HG02610 (cell line): ENCODE measurements around the gene CEND1.
A peak's percentile ranks its signal among the peaks of the same experiment; 100 is the strongest.

Source experiments
- ATAC-seq: cut with Tn5 transposase; IDR thresholded peaks from one replicate; pipeline ENCODE4 v1.9.1; 2021; ENCODE audit warnings: mild to moderate bottlenecking, moderate library complexity; ENCODE audit not compliant: unreplicated experiment

CEND1 gene

DNA sequence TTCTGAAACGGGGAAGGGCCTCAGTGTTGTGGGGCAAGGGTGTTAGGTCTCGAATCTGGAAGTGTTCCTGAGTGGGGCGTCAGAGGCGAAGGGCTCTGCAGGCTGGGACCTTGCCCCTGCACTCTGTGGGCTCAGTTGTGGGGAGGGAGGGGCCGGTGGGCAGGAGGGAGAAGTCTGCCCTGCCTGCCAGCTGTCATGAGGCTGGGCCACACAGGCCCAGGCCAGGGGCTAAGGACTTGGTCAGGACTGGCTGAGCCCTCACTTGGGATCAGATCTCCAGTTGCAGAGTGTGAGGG lies 38.0 kb upstream of the CEND1 start, which contains the start of gene CRACR2B:
CRACR2B (plus strand) TSS at position 23 of the 296 bp plus-strand sequence. CDS start 689 bp downstream, outside the sequence.
- ATAC-seq: no peak

DNA sequence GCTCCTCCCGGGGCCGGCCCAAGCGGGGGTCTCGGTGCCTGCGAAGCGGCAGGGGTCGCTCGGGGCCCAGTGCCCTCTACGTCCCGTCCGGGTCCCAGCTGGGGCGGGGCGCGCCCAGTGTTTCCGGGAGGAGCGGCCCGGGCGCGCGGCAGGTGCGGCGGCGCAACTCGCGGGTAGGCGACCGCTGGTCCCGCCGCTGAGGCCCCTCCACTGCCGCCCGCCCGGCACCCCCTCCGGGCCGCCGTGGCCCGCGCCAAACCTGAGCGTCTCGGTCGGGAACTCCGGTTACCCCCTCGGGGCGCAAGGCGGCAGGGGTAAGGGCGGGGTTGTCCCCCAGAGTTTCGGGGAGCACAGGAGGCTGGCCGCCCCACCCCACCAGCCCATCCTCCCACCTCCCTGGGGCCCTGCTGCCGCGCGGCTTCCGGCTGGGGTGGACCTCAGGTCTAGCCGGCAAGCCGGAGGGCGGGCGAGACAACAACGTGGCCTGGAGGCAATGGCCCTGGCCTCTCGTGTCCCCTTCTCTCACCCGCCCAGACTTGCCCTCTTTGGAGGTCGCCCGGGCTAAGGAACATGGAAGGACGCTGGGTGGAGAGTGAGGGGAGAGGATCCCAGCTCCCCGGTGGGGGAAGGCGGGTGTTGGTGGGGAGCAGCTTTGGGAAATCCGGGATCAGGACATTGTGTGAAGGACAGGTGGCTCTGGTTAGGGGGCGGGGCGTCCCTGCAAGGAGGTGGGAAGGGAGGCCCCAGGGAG lies 37.4 kb upstream of the CEND1 start:
- ATAC-seq: no peak

DNA sequence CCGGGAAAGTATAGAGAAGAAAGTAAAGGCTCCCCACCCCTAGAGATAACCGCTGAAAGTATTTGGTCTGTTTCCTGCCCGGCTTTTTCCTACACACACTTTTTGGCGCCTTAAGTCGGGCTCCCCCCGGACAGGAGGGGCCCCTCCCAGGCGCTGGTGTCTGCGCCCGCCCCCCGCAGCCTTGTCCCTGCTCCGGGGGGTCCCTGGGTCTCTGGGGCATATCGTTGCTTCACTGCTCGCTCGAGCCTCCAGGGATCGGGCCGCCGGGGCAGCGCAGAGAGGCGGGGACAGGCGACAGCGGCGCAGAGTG lies 36.9 kb upstream of the CEND1 start:
- ATAC-seq: no peak

DNA sequence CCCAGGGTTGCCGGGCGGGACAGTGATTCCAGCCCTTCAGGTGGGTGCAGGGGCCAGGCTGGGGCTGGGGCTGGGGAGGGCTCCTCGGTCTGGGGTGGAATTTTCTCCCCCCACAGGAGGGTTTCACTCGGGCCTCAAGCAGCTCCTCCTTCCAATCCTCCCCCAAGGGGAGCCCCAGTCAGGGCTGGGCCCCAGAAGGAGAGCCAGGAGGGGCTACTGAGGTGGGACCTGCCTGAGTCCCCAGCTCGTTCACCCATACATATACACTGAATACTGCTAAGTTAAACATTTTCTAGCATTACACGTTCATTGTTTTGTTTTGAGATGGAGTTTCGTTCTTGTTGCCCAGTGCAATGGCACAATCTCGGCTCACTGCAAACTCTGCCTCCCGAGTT lies 36.3 kb upstream of the CEND1 start:
- ATAC-seq: no peak

DNA sequence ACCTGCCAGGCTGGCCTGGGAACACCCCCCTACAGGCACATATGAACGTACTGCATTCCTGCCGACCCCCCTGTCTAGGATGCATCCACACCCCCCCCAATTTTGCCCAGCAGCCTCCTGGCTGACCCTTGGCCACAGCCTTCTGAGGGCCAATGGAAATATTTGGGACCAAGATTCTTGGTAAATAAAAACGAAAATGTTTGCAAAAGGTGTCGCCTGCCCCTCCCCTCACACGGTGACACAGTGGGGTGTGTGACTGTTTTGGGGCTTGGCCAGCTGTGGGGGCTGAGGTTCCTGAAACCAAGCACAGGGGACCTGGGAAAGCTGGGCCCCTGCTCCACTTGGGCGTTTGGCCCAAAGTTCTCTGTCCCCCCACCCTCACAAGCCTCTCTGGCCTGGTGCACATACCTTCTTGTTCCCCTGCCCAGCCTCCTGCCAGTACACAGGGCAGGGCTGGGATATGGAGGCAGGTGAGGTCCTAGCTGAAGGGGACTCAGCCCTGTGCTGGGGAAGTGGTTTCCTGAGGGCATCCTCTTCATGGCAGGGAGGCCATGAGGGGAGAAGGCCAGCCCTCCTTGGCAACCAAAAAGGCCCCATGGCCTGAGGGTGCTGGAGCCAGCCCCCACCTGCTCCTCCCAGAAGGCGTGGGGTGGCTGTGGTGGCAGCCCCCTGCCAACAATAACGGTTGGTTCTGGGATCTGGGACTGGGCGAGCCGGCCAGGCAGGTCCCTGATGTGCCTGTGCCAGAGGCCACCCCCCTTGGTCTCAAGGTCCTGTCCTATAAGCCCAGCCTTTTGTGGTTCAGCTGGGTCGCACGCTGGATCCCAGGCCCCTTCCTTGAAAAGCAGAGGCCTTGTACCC lies 35.7 kb upstream of the CEND1 start:
- ATAC-seq: no peak

DNA sequence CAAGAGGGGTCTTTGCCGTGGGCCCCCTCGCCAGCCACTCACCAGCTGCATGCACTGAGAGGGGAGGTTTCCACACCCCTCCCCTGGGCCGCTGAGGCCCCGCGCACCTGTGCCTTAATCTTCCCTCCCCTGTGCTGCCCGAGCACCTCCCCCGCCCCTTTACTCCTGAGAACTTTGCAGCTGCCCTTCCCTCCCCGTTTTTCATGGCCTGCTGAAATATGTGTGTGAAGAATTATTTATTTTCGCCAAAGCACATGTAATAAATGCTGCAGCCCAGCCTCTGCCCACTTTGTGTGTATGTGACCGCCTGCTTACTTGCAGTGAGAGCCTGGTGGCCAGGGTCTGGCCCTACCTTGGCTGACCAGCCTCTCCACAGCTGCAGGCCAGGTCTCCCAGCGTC lies 35.1 kb upstream of the CEND1 start:
- ATAC-seq: no peak

DNA sequence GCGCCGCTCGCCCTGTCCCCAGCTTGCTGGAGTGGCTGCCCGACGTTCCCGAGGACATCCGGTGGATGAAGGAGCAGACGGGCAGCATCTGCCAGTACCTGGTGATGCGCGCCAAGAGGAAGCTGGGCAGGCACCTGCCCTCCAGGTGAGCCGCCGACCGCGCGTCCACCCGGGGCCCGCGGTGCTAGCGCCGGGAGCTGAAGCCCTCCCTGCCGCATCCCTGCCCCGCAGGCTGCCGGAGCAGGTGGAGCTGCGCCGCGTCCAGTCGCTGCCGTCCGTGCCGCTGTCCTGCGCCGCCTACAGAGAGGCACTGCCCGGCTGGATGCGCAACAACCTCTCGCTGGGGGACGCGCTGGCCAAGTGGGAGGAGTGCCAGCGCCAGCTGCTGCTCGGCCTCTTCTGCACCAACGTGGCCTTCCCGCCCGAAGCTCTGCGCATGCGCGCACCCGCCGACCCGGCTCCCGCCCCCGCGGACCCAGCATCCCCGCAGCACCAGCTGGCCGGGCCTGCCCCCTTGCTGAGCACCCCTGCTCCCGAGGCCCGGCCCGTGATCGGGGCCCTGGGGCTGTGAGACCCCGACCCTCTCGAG lies 34.5 kb upstream of the CEND1 start:
- no peak for ATAC-seq

DNA sequence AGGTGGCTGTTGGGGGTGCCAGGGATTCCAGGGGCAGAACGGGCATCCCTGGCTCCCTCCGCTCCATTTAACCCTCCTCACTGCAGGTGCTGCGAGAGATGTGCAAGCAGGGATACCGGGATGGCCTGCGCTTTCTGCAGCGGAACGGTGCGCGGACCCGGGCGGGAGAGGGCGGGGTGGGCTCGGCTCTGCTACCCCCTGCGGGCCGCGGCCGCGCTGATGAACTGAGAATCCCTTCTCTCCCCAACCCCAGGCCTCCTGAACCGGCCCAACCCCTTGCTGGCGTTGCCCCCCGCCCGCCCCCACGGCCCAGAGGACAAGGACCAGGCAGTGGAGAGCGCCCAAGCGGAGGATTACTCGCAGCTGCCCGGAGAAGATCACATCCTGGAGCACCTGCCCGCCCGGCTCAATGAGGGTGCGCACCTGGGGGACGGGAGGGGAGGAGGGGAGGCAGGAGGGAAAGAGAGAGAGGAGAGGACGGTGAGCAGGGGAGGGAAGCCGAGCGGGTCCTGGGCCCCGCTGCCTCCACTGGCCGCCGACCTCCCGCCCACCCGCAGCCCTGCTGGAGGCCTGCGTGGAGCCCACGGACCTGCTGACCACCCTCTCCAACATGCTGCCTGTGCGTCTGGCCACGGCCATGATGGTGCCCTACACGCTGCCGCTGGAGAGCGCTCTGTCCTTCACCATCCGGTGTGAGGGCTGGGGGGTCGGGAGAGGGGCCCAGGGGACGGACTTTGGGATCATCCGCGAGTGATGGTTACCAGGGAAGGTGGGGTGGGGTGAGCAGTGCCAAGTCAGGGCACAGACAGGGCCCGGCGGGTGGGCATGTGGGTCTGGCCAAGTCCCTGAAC lies 33.8 kb upstream of the CEND1 start:
- no peak for ATAC-seq

DNA sequence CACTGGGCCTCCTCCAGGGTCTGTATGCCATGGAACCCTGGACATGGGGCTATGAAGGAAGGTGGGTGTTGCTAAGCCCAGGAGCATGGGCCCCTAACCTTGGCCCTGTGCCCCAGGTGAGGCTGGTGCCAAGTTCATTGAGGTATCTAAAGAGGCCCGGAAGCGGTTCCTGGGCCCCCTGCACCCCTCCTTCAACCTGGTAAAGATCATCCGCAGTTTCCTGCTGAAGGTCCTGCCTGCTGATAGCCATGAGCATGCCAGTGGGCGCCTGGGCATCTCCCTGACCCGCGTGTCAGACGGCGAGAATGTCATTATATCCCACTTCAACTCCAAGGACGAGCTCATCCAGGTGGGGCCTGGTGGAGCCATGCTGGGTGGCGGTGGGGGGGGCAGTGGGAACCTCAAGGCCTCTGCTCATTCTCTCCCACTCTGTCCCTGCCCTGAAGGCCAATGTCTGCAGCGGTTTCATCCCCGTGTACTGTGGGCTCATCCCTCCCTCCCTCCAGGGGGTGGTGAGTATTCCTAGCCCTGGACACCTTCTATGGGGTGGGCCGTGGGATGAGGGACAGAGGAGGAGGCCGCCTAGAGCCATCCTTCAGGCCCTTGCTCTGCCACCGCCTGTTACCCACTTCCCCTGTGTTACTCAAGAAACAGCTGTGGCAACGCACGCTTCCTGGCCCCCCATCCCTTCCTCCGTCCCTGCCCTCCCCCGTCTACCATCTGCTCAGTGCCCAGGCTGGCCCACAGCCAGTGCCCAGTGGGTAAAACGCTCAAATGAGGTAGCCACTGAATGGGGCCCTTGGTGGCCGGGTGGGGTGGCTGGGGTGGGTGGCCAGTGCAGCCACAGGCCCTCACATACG lies 31.9 kb upstream of the CEND1 start:
- no peak for ATAC-seq

DNA sequence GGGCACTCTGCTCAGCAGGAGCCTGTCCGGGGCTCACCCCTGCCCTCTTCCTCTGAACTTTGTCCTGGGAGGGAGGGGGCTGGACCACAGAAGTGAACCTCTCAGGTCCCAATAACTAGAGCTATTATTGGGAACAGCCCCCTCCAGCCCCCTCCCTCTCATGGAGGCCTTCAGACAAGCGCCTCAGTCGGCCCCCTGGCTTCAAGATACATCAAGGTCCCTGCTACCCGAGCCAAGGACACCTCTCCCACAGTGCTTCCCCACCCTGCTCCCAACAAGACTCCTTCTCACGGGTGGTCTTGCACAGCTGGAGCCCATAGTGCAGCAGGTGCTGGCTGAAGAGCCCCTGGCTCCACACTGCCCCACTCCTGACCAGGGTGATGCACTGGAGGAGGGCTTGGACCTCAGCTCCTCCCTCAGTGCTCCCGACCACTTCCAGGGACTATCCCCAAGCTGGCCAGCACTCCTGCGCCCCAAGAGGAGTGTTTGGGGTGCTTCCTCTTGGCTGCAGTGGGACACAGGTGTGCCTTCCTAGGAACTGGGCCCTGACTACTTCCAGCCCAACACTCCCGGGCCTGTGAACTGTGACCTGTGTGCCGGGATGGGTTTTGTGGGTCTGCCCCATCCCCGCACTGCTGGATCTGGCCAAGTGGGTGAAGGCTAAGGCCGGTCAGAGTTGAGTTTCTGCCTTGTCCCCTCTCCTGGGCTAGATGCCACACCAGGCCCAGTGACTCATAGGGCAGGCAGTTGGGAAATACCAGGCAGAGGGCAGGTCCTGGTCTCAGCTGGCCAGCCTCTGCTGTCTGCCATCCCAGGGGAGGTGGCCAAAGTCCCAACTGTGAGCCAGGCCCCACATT lies 31.0 kb upstream of the CEND1 start:
- no peak for ATAC-seq

DNA sequence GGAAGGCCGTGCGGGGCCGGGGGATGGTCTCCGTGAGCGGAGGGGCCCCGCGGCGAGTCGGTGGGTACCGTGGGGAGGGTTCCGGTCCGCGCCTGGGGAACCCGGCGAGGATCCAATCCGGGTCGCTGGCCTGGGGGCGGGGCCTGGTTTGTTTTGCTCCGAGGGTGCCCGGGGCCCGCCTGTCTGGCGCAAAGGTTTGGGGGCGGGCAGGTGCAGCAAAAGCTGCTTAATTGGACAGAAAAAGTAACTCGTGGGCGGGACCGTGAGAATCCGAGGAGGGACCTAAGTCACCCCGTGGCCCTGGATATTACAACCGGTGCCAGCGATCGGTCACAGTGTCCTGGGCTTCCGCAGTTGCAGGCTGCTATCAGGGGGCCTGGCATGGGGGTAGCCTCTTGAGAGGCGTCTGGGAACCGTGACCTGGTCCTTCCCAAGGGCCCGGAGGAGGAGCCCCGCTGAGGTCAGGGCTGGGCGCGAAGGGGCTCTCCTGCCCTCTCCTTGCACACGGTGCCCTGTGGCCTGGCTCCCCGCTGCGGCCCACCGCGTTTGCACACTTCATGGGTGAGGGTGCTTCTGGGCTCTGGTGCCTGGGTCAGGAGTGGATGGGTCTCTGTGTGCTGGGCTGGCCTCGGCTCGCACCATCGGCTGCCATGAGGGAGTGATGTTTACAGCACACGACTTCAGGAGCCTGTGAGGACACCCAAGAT lies 30.2 kb upstream of the CEND1 start:
- peak; percentile 55 for ATAC-seq

DNA sequence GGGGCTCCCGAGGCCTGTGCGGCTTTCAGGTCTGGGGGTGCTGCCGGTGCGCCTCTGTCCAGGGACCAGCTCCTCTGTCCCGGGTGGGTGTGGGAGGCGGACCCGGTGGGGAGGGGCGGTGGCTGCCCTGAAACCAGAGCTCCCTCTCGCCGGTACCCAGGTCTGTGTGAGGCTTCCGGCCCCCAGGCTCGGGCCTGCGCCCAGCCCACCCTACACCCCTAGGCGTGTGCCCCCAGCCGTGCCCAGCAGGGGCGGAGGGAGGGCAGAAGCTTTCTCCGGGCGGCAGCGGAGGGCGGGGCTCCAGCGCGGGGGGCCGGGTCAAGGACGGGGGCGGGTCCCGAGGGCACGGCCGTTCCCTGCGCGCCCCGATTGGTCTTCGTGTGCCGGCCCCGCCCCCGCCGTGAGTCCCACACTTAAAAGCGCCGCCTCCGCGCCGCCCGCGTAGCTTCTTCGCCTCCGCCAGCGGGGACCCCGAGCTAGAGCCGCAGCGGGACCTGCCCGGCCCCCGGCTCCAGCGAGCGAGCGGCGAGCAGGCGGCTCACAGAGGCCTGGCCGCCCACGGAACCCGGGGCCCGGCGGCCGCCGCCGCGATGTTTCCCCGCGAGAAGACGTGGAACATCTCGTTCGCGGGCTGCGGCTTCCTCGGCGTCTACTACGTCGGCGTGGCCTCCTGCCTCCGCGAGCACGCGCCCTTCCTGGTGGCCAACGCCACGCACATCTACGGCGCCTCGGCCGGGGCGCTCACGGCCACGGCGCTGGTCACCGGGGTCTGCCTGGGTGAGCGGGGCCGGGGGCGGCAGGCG lies 29.4 kb upstream of the CEND1 start:
- ATAC-seq: peak; percentile 62

DNA sequence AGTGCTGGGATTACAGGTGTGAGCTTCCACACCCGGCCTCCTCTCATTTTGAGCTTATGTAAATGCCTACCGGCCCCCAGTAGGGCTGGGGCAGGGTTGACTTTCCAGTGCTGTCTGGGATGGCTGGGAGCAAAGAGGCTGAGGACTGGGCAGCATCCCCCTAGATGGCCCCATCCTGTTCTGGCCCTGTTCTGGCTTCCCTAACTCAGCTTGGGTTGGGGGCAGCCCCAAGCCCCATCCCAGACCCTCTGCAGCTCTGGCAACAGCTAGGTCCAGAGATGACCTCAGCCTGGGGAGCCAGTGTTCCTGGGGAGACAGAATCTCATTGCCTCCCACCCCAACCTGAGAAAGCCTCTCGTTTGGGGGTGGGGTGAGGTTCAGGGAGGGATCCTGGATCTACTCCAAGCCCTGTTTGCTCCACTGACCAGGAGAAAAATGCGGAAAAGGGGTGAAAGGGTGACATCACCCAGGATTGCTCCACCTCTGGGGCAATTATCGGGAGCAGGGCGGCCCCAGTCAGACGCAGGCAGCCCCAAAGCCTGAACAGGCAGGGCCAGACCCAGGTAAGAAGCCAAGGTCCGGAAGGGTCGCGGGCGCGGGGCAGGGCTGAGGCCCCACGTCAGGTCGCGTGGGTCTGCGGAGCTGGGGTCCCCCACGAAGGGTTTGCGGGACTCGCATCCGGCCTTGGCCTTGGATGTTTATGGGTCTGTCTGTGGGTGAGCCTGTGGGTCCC lies 28.7 kb upstream of the CEND1 start, which contains the start of gene PNPLA2:
PNPLA2 (plus strand) TSS at position 519 of the 733 bp plus-strand sequence. CDS start 805 bp downstream, outside the sequence.
- no peak for ATAC-seq

DNA sequence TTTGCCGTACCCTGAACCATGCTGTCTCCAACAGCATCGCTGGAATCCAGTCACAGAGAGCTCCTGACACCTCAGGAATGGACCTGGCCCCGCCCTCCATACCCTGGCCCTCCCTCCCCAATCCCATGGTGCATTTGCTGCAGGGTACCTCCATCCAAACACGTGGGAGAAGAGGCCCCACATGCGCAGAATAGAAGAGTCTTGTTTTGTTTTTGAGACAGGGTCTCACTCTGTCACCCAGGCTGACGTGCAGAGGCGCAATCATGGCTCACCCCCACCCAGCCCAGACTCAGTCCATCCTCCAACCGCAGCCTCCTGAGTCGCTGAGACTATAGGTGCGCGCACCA lies 26.5 kb upstream of the CEND1 start:
- ATAC-seq: no peak

DNA sequence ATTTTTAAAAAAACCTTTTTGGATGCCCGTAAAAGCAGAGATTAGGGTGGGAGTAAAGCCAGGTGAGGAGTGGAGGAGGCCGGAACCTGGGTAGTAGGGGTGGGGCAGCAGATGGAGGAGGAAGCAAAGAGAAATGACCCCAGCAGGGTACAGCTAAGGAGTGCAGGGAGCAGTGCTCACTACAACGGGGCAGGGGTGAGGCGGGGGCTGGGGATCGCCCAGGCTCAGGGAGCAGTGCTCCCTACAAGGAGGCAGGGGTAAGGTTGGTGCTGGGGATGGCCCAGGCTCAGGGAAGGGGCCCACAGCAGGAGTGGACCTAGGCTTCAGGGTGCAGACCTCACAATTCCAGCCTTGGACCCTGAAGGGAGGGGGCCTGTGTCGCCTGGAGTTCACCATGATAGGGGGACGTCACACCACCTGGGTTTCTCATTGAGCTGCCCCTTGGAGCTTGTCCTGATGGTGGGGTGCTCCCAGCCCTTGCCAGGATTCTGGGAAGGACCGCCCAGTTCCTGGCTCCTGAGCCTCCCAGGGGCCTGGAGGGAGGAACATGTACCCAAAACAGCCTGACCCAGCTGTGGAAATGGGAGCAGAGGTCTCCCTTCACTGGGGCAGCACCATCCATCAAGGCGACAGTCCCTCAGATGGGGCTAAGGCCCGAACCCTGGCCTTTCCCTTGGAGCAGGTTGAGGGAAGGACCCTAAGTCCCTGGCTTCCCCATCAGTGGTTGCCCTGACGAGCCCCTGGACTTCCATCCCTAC lies 26.0 kb upstream of the CEND1 start:
- ATAC-seq: no peak

DNA sequence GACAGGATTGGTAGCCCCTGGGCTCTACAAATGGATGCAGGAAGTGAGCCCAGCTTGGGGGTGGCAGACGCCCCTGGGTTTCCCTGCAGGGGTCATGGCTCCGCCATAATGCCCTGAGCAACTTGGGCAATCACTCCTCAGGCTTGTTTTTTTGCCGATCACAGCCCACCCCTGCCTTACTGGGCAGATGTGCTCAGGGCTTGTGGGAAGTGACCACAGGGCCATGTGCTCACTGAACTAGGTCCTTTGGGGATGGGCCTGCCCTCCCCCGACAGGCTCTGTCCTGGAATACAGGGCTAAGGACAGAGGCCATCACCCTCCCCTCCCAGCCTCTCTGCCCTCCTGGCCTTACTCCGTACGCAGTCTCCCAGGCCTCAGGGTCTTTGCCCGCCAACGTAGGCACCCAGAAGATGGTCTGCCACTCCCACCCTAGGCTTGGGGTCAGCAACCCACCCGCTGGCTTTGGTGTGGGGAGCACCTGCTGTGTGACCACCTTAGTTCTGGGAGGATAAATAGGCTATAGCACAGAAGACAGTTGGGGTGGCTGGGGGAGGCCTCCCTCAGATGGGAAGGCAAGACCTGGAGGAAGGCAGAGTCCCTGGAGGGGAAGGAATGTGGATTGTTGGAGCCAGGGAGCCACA lies 23.7 kb upstream of the CEND1 start:
- no peak for ATAC-seq
